HG02678 (cell line): Measurements from ENCODE around the gene TSR1.
"Not testable (repeated sequence)": the region's sequence is repeated elsewhere in the genome, so short reads cannot be mapped to it uniquely, and the experiment has no call there.

Experiments used
- ATAC-seq: cut with Tn5 transposase; IDR thresholded peaks from one replicate; pipeline ENCODE4 v1.9.1; 2021; ENCODE audit warnings: mild to moderate bottlenecking, moderate library complexity; ENCODE audit not compliant: unreplicated experiment

Gene TSR1

GRCh38 chr17:2338315-2338657 lies 2.0 kb upstream of the TSR1 start:
- ATAC-seq = no peak

- peak; percentile 27 for ATAC-seq
Measured at GRCh38 chr17:2337544-2338314, 1.5 kb upstream of the TSR1 start.

- peak; percentile 36 for ATAC-seq
Measured at GRCh38 chr17:2336852-2337543, 741 bp upstream of the TSR1 start, which contains the start of gene SGSM2. TSS of gene SGSM2 (plus strand) at chr17:2337501. CDS start at chr17:2337689, 188 bp downstream.

- ATAC-seq = no peak
Measured at GRCh38 chr17:2335726-2336214, 487 bp downstream of the TSR1 start.

- ATAC-seq = no peak
Measured at GRCh38 chr17:2331303-2331702, 5.0 kb downstream of the TSR1 start.

- ATAC-seq = no peak
Measured at GRCh38 chr17:2323629-2324314, 12.5 kb downstream of the TSR1 start.

- no peak for ATAC-seq
Measured at GRCh38 chr17:2321399-2321798, 14.9 kb downstream of the TSR1 start.

- ATAC-seq = no peak
Measured at GRCh38 chr17:2319051-2319450, 17.2 kb downstream of the TSR1 start.

- ATAC-seq = no peak
Measured at GRCh38 chr17:2317796-2318195, 18.5 kb downstream of the TSR1 start.

GRCh38 chr17:2316916-2317205 lies 19.4 kb downstream of the TSR1 start:
- ATAC-seq = not testable (repeated sequence)

GRCh38 chr17:2312736-2313135 lies 23.5 kb downstream of the TSR1 start:
- no peak for ATAC-seq

GRCh38 chr17:2309338-2310154 lies 26.7 kb downstream of the TSR1 start:
- no peak for ATAC-seq

GRCh38 chr17:2304931-2305330 lies 31.3 kb downstream of the TSR1 start:
- ATAC-seq = no peak

GRCh38 chr17:2303204-2304188 lies 32.8 kb downstream of the TSR1 start, which contains the start of the genes SMG6 and SRR:
TSS of gene SMG6 (minus strand) at chr17:2303785. CDS start at chr17:2303720, 65 bp downstream.
TSS of gene SRR (plus strand) at chr17:2303950. CDS start at chr17:2315561, 11,611 bp downstream.
- peak; percentile 81 for ATAC-seq

GRCh38 chr17:2302778-2303203 lies 33.5 kb downstream of the TSR1 start:
- no peak for ATAC-seq

- no peak for ATAC-seq
Measured at GRCh38 chr17:2299756-2300155, 36.5 kb downstream of the TSR1 start.

GRCh38 chr17:2299136-2299535 lies 37.1 kb downstream of the TSR1 start:
- no peak for ATAC-seq

GRCh38 chr17:2297023-2297422 lies 39.2 kb downstream of the TSR1 start:
- ATAC-seq = no peak

GRCh38 chr17:2295575-2295974 lies 40.7 kb downstream of the TSR1 start:
- ATAC-seq = no peak

- ATAC-seq = no peak
Measured at GRCh38 chr17:2292100-2292499, 44.2 kb downstream of the TSR1 start.
